ENCODE measurements around the gene LRFN2.

LRFN2 gene

GRCh38 chr6:40586369-40587201 is 579 bp downstream of the LRFN2 start:
- peak in 12 of 51 donors; percentile 4 to 50 (median 28) for DNase-seq

GRCh38 chr6:40585651-40586269 is 1.4 kb downstream of the LRFN2 start:
- peak in 6 of 51 donors; percentile 4 to 43 (median 22) for DNase-seq

- no peak for DNase-seq
These were observed 1.9 kb downstream of the LRFN2 start for GRCh38 chr6:40585223-40585622.

DNA sequence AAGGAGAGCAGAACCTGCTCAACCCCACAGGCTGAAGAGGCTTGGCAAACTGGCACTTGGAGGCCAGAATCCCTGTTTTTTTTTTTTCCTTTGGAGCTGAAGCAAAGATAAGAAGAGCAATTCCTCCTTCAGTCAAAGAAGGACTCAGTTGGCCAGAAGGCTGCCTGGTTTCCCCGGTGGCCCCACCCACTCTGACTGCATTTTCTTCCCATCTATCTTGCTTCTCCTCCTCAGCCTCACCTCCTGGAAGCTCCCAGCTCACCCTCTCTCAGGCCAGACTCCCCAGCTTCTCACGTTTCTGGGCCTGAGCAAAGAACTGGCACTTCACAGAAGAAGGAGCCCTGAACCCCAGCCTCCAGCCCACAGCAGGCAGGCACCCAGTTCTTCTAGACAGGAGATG is 2.4 kb downstream of the LRFN2 start:
- DNase-seq: peak in 1 of 51 donors; percentile 18

DNA sequence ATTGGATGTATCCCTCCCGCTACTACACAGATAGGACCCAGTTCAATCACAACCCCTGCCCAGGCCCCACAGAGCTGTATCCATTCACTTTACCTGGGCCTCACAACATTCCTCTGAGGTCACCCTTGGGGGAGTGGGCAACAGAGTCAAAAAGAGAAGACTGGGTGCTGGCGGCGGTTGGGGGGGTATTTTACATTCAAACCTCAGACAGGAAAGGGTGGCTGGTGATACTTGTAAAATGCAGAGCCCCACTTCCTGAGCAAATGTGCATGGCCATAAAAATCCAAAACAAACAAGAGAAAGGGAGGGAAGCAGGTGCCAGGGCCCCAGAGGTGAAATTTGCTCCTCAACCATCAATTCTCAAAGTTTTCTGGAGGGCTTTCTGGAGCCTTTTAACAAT is 3.5 kb downstream of the LRFN2 start:
- DNase-seq: no peak

- DNase-seq: no peak
These were observed 4.3 kb downstream of the LRFN2 start for GRCh38 chr6:40582892-40583291.

- DNase-seq: no peak
These were observed 8.1 kb downstream of the LRFN2 start for GRCh38 chr6:40579101-40579500.

GRCh38 chr6:40577672-40578071 is 9.5 kb downstream of the LRFN2 start:
- DNase-seq: no peak

DNA sequence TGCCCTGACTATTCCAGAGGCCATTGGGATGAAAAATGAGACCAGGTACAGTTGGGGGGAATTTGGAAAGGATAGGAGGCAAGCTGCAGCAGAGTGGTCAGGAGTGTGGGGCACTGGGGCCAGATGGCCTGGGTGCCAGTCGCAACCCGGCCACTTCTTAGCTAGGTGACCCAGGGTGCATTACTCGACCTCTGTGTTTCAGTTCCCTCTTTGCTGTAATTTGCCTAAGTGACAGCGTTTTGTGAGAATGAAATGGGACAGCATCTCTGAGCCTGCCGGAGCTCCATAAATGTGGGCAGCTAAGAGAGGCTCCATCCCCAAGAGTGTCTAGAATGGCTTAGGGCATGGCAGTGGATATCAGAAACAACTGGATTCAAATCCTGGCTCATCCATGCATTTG is 13.9 kb downstream of the LRFN2 start:
- no peak for DNase-seq

- DNase-seq: no peak
These were observed 17.8 kb downstream of the LRFN2 start for GRCh38 chr6:40569162-40569910.

- no peak for DNase-seq
These were observed 19.0 kb downstream of the LRFN2 start for GRCh38 chr6:40568062-40568708.

- DNase-seq: no peak
These were observed 24.1 kb downstream of the LRFN2 start for GRCh38 chr6:40563111-40563510.

GRCh38 chr6:40559056-40559455 is 28.1 kb downstream of the LRFN2 start:
- DNase-seq: no peak

- no peak for DNase-seq
These were observed 29.1 kb downstream of the LRFN2 start for GRCh38 chr6:40558102-40558501.

DNA sequence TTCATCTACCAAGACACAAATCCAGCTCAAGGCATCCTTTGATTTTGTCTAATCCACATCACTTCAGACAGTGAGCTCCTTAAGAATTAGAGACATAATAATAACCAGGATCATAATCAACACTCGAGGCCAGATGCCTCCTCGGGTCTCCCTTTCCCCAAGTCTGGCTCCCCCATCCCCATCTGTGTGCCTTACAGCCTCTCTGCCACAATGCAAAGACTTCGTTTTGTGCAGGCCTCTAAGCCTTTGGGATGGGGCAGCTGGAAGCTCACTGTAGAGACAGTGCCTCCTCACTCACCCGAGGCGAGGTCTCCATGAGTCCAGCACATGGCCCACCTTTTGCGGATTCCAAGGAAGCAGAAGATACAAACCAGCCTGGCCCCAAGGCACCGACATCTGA is 30.3 kb downstream of the LRFN2 start:
- DNase-seq: no peak

DNA sequence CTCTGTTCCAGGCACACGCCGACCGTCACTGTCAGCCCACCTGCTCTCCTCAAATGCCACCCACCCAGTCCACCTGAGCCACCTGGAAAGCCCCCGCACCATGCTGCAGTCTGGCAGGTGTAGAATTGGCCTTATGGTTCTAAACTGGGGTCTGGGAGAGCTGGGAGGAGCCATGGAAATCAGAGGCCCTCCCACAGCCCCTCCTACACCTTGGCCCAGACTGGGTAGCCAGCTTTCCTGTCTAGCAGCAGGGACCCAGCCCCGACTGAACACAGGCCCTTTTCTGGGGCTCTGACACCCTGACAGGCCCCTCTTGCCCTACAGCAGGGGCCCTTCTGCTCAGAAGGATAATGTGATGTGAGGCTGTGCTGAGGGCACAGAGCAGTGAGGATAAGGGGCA is 31.1 kb downstream of the LRFN2 start:
- DNase-seq: no peak

DNA sequence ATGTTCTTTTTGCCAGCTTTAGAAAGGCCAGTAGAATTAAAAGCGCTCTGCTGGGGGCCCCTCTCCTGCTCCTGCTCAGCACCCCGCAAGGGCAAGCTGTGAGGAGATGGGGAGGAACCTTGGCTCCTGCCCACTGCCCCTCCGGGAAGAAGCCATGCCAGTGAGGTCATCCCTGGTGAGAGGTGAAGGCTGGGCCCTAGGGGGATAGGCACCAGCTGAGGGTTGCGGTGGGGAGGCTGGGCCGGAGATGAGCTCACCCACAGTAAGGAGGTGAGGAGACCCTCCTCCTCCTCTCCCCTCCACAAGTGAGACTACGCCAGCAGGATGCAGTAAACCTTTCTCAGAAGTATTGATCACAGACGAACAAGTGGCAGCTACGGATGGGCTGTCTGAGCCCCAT is 32.1 kb downstream of the LRFN2 start:
- no peak for DNase-seq

- DNase-seq: no peak
These were observed 34.2 kb downstream of the LRFN2 start for GRCh38 chr6:40552941-40553340.

DNA sequence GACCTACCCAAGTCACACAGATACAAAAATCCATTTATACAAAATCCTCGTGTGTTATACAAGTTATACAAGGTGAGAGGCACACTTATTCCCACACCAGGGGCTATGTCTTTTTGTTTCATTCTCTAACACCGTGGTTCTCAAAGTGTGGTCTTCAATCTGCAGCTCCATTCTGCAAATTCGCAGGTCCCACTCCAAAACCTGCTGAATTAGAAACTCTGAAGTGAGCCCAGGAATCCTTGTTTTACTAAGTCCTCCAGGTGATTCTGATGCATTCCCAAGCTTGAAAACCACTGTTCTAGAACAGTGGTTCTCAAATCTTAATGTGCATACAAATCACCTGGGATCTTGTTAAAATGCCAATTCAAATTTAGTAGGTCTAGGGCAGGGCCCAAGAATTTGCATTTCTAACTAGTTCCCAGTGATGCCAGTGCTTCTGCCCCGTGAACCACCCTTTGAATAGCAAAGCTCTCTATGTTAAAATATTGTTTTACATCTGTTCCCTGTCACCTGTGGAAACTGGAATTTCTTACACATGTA is 35.1 kb downstream of the LRFN2 start:
- DNase-seq: no peak

GRCh38 chr6:40550202-40551101 is 36.7 kb downstream of the LRFN2 start:
- DNase-seq: peak in 1 of 51 donors; percentile 20

- DNase-seq: no peak
These were observed 41.2 kb downstream of the LRFN2 start for GRCh38 chr6:40545954-40546353.
